Keratinocyte (primary cell): ENCODE measurements around the gene LAMA4. TPM values are rescaled to one million over a fixed set of nuclear protein-coding genes. Genes with fewer than 3 reads are reported as not detected.

Experiments used
- DNase-seq: peaks from one replicate; pipeline ENCODE4 v3.0.0-alpha.2; 2011; ENCODE audit warnings: low read depth, missing footprints, low spot score
- FAIRE-seq: peaks from 2 replicates; lab custom pipeline; 2011; peaks lifted over from hg19 to GRCh38; lab: Jason Lieb, UNC
- H2AFZ ChIP-seq: 2 replicates; pipeline ENCODE4 v1.6.0; 2012; ENCODE audit warnings: low read length, control low read depth, inconsistent platforms; ENCODE audit not compliant: control insufficient read depth
- H3K27ac ChIP-seq: 2 replicates; pipeline ENCODE4 v1.5.1; 2011; ENCODE audit warnings: low read length; ENCODE audit not compliant: control insufficient read depth, insufficient read depth
- H3K27me3 ChIP-seq: 3 replicates; pipeline ENCODE4 v1.6.0; 2011; ENCODE audit warnings: low read length; ENCODE audit not compliant: control insufficient read depth, insufficient read depth; ENCODE audit errors: extremely low read depth
- H3K36me3 ChIP-seq, 2 experiments: 2 replicates in 1 of 2; 3 replicates in 1 of 2; pipeline ENCODE4 v1.5.1; 2011; ENCODE audit warnings: low read length in 2 of 2, mild to moderate bottlenecking in 1 of 2; ENCODE audit not compliant: control insufficient read depth in 2 of 2, insufficient read depth in 2 of 2; ENCODE audit errors: extremely low read depth in 1 of 2
- H3K4me1 ChIP-seq: 3 replicates; pipeline ENCODE4 v1.5.1; 2011; ENCODE audit warnings: low read length; ENCODE audit not compliant: control insufficient read depth, insufficient read depth; ENCODE audit errors: extremely low read depth
- H3K4me2 ChIP-seq: 3 replicates; pipeline ENCODE4 v1.6.0; 2011; ENCODE audit warnings: low read depth, low read length; ENCODE audit not compliant: control insufficient read depth, insufficient read depth; ENCODE audit errors: extremely low read depth
- H3K4me3 ChIP-seq, 3 experiments: fragments of 200-600 bp in 1 of 3; sonication (generic) in 1 of 3; 2 replicates in 2 of 3; 3 replicates in 1 of 3; pipeline ENCODE4 v1.5.1; 2011 to 2016; ENCODE audit warnings: low read length in 3 of 3, mild to moderate bottlenecking in 3 of 3, control low read depth in 2 of 3, inconsistent platforms in 1 of 3, low read depth in 1 of 3, mixed read lengths in 1 of 3, mixed run types in 1 of 3, moderate library complexity in 1 of 3; ENCODE audit not compliant: control insufficient read depth in 2 of 3, insufficient read depth in 2 of 3; ENCODE audit errors: extremely low read depth in 1 of 3
- H3K79me2 ChIP-seq: 2 replicates; pipeline ENCODE4 v1.6.0; 2012; ENCODE audit warnings: low read length; ENCODE audit not compliant: control insufficient read depth, insufficient read depth
- H3K9ac ChIP-seq: 3 replicates; pipeline ENCODE4 v1.6.0; 2011; ENCODE audit warnings: low read length; ENCODE audit not compliant: control insufficient read depth, insufficient read depth; ENCODE audit errors: extremely low read depth
- H3K9me1 ChIP-seq: 3 replicates; pipeline ENCODE4 v1.6.0; 2011; ENCODE audit warnings: low read length; ENCODE audit not compliant: control insufficient read depth, insufficient read depth; ENCODE audit errors: extremely low read depth
- H3K9me3 ChIP-seq: 2 replicates; pipeline ENCODE4 v1.5.1; 2012; ENCODE audit warnings: low read depth, low read length; ENCODE audit not compliant: control insufficient read depth
- H4K20me1 ChIP-seq: 3 replicates; pipeline ENCODE4 v1.6.0; 2011; ENCODE audit warnings: low read length; ENCODE audit not compliant: control insufficient read depth, insufficient read depth; ENCODE audit errors: extremely low read depth
- CTCF ChIP-seq, 3 experiments: IDR thresholded peaks in 1 of 3; conservative IDR thresholded peaks in 1 of 3; optimal IDR thresholded peaks in 1 of 3; 2 replicates in 2 of 3; 3 replicates in 1 of 3; pipeline versions ENCODE3 to v1.5.1; 2011; ENCODE audit warnings: low read length in 3 of 3, mild to moderate bottlenecking in 3 of 3, moderate library complexity in 2 of 3, control low read depth in 1 of 3, inconsistent platforms in 1 of 3; ENCODE audit not compliant: insufficient read depth in 2 of 3; ENCODE audit errors: extremely low read depth in 1 of 3
- EZH2 ChIP-seq: IDR thresholded peaks from one replicate; pipeline ENCODE4 v1.6.1; 2012; ENCODE audit warnings: inconsistent platforms, mild to moderate bottlenecking, low read length, moderate library complexity
- dilution Hi-C: fragments of 300-500 bp; cut with MboI; formaldehyde crosslinking; loops from one replicate; pipeline ENCODE4 v1.7.0; 2020; ENCODE audit warnings: low sequenced_read_pairs; ENCODE audit not compliant: extremely low pct_ligation_motif_present
- polyA plus RNA-seq, 5 experiments: library from polyadenylated mRNA; depleted of rRNA in 3 of 5; stranded (reverse) in 3 of 5; stranded (forward) in 1 of 5; unstranded in 1 of 5; fragments of >200 nt; gene quantifications; 1 replicate in 1 of 5; 2 replicates in 3 of 5; 3 replicates in 1 of 5; pipeline versions ENCODE4 v1.2.1 to v1.2.3, GENCODE V29; 2011 to 2012; ENCODE audit warnings: missing spikeins in 2 of 5, low read depth in 1 of 5, low replicate concordance in 1 of 5

Gene LAMA4
- polyA plus RNA-seq, 1 donor (not counting 4 experiments of a cell fraction or from before 2014, with no cell fraction given): 0.12 TPM

DNA sequence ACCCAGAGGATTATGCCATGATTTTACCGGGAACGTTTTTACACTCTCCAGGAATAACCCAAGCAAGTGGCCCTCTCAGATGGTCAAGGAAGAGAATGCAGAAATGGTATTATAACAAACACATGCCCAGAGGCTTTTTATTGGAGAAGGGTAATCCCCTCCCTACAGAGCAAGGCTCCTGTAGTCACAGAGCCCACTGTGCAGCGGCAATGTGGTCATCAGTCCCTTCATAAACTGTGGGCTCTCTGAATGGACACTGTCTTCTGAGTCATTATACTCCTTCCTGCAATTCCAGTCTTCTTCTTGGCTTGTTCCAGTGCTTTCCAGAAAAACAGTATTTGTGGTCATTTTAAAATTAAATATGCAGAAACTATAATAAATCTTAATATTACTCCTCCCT, 74.7 kb downstream of the LAMA4 start:
- Histone ChIP-seq H3K27ac (no peak overlapping the region), H3K9ac (no peak overlapping the region), H3K9me3 (no peaks in the 10 kb centered on the region), H3K36me3 (no peaks in the 10 kb centered on the region), H3K27me3 (peaks cover 3% of the 10 kb centered on the region), H3K4me2 (no peak overlapping the region), H2AFZ (no peak overlapping the region), H3K4me1 (no peaks in the 10 kb centered on the region), H4K20me1 (no peaks in the 10 kb centered on the region), H3K4me3 (no peak overlapping the region), H3K9me1 (no peaks in the 10 kb centered on the region), H3K79me2 (no peaks in the 10 kb centered on the region)
- FAIRE-seq: no peak
- TF ChIP-seq CTCF (optimal IDR thresholded peaks at IDR 0.05 in 1 of 3, IDR thresholded peaks at IDR 0.05 in 1 of 3, conservative IDR thresholded peaks at IDR 0.05 in 1 of 3; ENCODE audit: extremely low read depth in 1 of 3, insufficient read depth in 2 of 3, low read length in 3 of 3) (no peak), EZH2 (no peak)
- DNase-seq: no peak
- dilution Hi-C loops: no loop called here

DNA sequence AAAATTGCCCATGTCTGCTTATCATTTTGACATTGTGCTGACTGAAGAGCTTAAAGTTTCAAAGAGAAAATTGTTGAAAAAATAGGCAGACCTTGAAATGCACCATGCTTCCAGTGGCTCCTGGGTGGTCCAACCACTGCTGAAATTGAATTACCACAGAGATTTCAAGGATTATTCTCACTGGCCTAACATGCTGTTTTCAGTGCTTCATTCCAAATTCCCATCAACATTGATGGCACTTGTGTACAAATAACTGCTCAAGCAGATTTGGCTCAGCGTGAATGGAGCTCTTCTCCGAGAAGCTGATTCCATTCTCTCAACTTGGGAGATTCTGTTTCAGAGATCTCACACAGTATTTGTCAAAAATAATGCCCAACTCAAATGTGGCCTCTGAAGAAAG, 75.5 kb downstream of the LAMA4 start:
- dilution Hi-C loops: no loop called here
- H3K4me3 ChIP-seq: no peak overlapping the region
- H3K36me3 ChIP-seq: no peaks in the 10 kb centered on the region
- no peaks in the 10 kb centered on the region for H4K20me1 ChIP-seq
- peaks cover 3% of the 10 kb centered on the region for H3K27me3 ChIP-seq
- DNase-seq (no peak), FAIRE-seq (no peak)
- TF ChIP-seq EZH2 (no peak), CTCF (optimal IDR thresholded peaks at IDR 0.05 in 1 of 3, IDR thresholded peaks at IDR 0.05 in 1 of 3, conservative IDR thresholded peaks at IDR 0.05 in 1 of 3; ENCODE audit: extremely low read depth in 1 of 3, insufficient read depth in 2 of 3, low read length in 3 of 3) (no peak)
- no peak overlapping the region for H3K4me2 ChIP-seq
- no peaks in the 10 kb centered on the region for H3K4me1 ChIP-seq
- no peak overlapping the region for H2AFZ ChIP-seq
- H3K79me2 ChIP-seq: no peaks in the 10 kb centered on the region
- no peak overlapping the region for H3K9ac ChIP-seq
- H3K27ac ChIP-seq: no peak overlapping the region
- H3K9me3 ChIP-seq: no peaks in the 10 kb centered on the region
- no peaks in the 10 kb centered on the region for H3K9me1 ChIP-seq
